Fibroblast of mammary gland (primary cell): ENCODE results near the gene UBTD2.

Experiments
- DNase-seq: peaks from one replicate; pipeline ENCODE4 v3.0.0-alpha.2; 2010; ENCODE audit warnings: low read depth
- H3K4me3 ChIP-seq: 2 replicates; pipeline ENCODE4 v1.5.1; 2011; ENCODE audit warnings: low read depth, mild to moderate bottlenecking, low read length, moderate library complexity; ENCODE audit not compliant: control insufficient read depth
- TF ChIP-seq, protein P1 (sequence below): conservative IDR thresholded peaks from 2 replicates; pipeline ENCODE4 v1.5.1; 2011; ENCODE audit warnings: low read depth, low read length, inconsistent platforms; ENCODE audit not compliant: control insufficient read depth, insufficient read depth

The UBTD2 gene

DNA sequence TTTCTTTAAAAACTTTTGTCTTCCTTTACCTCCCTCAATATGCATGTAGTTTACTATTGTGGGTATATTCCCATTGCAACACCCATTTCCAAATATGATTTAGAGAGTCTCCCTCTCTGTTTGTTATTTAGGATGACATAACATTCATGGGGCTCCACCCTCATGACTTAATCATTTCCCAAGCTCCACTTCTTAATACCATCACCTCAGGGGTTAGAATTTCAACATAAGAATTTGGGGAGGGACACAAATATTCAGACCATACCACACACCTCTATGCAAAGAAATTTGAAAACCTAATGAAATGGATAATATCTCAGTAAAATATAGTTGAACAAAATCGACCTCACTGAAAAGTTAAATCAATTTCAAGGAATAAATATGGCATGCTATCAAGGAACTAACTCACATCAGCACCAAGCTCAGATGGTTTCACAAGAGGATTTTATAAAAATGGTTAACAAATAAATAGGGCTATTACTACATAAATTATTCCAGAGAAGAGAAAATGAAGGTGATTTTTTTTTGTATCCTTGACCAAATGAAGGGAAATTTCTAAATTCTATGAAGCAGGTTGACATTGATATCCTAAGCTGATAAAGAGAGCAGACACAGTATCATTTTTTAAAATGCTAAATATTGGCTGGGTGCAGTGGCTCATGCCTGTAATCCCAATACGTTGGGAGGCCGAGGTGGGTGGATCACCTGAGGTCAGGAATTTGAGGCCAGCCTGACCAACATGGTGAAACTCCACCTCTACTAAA, 20.2 kb upstream of the UBTD2 start:
- H3K4me3 ChIP-seq, result no peak overlapping the region
- DNase-seq, result peak; percentile 69
- TF ChIP-seq, protein P1, sequence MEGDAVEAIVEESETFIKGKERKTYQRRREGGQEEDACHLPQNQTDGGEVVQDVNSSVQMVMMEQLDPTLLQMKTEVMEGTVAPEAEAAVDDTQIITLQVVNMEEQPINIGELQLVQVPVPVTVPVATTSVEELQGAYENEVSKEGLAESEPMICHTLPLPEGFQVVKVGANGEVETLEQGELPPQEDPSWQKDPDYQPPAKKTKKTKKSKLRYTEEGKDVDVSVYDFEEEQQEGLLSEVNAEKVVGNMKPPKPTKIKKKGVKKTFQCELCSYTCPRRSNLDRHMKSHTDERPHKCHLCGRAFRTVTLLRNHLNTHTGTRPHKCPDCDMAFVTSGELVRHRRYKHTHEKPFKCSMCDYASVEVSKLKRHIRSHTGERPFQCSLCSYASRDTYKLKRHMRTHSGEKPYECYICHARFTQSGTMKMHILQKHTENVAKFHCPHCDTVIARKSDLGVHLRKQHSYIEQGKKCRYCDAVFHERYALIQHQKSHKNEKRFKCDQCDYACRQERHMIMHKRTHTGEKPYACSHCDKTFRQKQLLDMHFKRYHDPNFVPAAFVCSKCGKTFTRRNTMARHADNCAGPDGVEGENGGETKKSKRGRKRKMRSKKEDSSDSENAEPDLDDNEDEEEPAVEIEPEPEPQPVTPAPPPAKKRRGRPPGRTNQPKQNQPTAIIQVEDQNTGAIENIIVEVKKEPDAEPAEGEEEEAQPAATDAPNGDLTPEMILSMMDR, result no peak

DNA sequence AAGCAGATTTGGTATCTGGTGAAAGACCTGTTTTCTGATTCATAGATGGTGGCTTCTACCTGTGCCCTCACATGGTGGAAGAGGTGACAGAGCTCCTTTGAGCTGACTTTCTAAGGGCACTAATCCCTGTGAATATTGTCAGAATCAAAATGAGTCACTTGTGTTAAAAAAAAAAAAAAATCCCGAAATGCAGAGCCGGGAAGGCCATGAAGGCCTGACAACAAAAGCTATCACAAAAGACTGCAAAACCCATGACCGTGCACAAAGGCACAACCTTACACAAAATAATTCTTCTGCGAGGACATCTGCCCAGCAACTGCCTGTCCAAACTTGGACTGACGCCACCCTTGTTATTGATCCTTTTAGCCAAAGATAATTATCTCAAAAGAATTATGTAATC, 19.6 kb upstream of the UBTD2 start:
- H3K4me3 ChIP-seq, result no peak overlapping the region
- TF ChIP-seq, protein P1, result no peak
- DNase-seq, result no peak

DNA sequence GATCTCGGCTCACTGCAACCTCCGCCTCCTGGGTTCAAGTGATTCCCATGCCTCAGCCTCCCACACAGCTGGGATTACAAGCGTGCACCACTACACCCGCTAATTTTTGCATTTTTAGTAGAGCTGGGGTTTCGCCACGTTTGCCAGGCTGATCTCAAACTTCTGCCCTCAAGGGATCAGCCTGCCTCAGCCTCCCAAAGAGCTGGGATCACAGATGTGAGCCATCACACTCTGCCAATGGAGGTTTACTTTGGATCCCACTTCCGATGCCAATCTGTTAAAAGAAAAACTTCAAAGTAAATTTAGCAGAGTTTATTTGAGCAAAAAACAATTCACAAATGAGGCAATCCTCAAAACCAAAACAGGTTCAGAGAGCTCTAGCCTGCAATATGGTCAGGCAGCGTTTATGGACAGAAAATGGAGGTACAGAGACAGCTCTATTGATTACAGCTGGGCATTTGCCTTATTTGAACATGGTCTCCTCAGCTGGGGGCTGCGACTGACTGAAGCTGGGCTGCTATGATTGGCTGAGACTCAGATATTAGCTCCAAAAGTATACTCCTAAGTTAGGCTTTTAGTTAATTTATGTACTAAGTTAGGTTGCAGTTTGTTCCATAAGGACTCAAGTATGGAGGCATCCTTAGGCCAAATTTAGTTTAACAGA, 18.6 kb upstream of the UBTD2 start:
- no peak for DNase-seq
- TF ChIP-seq, protein P1, result no peak
- H3K4me3 ChIP-seq, result no peak overlapping the region

DNA sequence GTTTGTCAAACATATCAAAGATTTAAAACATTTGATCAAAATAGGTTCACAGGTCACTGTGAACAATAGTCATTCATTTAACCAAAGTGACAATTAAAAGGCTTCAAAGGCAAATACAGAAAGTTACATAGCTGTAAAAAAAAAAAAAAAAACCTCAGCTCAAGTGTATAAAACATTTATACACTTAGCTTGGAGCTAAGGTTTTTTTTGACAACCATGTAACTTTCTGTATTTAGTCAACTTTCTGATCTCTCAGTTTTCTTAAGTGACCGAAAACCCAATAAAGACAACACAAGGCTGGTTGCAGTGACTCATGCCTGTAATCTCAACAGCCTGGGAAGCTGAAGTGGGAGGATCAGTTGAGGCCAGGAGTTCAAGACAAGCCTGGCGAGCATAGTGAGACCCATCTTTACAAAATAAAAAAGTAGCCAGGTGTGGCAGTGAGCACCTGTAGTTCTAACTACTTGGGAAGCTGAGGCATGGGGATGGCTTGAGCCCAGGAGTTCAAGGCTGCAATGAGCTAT, 16.4 kb upstream of the UBTD2 start:
- TF ChIP-seq, protein P1, result no peak
- peak; percentile 45 for DNase-seq

DNA sequence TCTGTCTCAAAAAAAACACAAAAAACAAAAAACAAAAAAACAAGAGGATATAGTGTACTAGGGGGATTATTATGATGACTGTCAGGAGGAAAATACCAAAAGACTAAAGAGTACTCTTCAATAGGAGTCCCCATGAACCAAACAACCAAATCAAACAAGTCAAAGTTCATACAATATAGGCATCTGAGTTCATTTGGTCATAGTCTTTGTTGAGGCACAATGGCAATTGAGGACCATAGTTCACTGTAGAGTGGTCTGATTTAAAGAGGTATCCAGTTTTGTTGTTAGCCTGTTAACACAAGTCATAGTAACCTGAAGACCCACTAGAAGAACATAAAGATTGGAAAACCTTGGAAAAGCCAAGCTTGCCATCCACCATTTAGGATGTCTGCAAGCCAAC, 11.3 kb upstream of the UBTD2 start:
- TF ChIP-seq, protein P1, result no peak
- no peak overlapping the region for H3K4me3 ChIP-seq
- no peak for DNase-seq

More for the DNA sequence above, 16.4 kb upstream of the UBTD2 start:
- H3K4me3 ChIP-seq, result no peak overlapping the region

DNA sequence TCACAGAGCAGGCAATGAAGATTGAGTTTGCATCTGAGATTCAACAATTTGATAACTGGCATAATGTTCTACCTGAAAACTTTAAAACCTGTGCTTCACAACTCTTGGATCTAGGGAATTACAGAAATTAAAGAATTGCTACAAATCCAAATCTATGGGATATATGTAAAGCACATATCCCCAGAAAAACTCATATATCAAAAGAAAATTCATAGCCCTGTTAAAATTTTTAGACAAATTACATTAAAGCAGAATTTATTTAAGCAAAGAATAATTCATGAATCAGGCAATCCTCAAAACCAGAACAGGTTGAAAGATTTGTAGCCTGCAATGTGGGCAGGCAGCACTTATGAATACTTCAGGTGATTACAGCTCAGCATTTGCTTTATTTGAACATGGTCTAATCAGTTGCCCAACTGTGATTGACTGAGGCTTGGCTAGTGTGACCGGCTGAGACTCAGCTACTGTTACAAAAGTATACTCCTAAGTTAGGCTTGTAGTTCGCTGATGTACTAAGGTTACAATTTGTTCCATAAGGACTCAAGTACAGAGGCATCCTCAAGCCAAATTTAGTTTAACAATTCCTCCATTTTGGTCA, 10.3 kb upstream of the UBTD2 start:
- no peak overlapping the region for H3K4me3 ChIP-seq
- DNase-seq, result no peak
- TF ChIP-seq, protein P1, result no peak
